ENCODE measurements around the gene SYTL3. TPM values are rescaled to one million over a fixed set of nuclear protein-coding genes. Genes with fewer than 3 reads are reported as not detected.
A peak's percentile ranks its signal among the peaks of the same experiment; 100 is the strongest.

Gene SYTL3
- total and polyA plus RNA-seq, 9 of the 15 experiments (the other 6 are each of a cell fraction or from before 2014, with no cell fraction given): 0.04 to 0.46 (median 0.17) TPM; not detected in 1

GRCh38 chr6:158631678-158632537 lies 17.9 kb upstream of the SYTL3 start (continued):
- TF ChIP-seq VEZF1 (CRISPR knock-in tag; IDR thresholded peaks at IDR 0.05): no peak
- no peak for TF ChIP-seq YBX1 (IDR thresholded peaks at IDR 0.05)
- TF ChIP-seq LCOR (CRISPR knock-in tag; IDR thresholded peaks at IDR 0.05): peak; percentile 70; the same call in 1 of the 2 replicates
- peak; percentile 97 for TF ChIP-seq JUN (IDR thresholded peaks at IDR 0.05; ENCODE audit: borderline replicate concordance, low read depth, low read length)
- TF ChIP-seq JUN (CRISPR knock-in tag; IDR thresholded peaks at IDR 0.05; ENCODE audit: borderline replicate concordance): peak; percentile 57; the same call in 1 of the 2 replicates
- TF ChIP-seq ZNF408 (CRISPR knock-in tag; IDR thresholded peaks at IDR 0.05; ENCODE audit: low read depth): no peak
- TF ChIP-seq SMARCE1 (IDR thresholded peaks at IDR 0.05): peak; percentile 86
- no peak for TF ChIP-seq FUS (optimal IDR thresholded peaks at IDR 0.05; ENCODE audit: low read depth, low read length)
- TF ChIP-seq NCOA6 (IDR thresholded peaks at IDR 0.05): no peak
- no peak for TF ChIP-seq PPARD (CRISPR knock-in tag; IDR thresholded peaks at IDR 0.05)
- TF ChIP-seq SIN3A (IDR thresholded peaks at IDR 0.05; ENCODE audit: borderline replicate concordance in 2 of 2, control insufficient read depth in 1 of 2, low read depth in 2 of 2, low read length in 2 of 2): no peak
- TF ChIP-seq UBTF (IDR thresholded peaks at IDR 0.05; ENCODE audit: borderline replicate concordance in 1 of 2, low read depth in 2 of 2, low read length in 2 of 2): no peak
- peak in 1 of 2 experiments; percentile 67; a peak in 2 of 4 replicates for TF ChIP-seq MNT (conservative IDR thresholded peaks at IDR 0.05)
- peak; percentile 62 for TF ChIP-seq CBFA2T2 (conservative IDR thresholded peaks at IDR 0.05)
- no peak for TF ChIP-seq RERE (CRISPR knock-in tag; IDR thresholded peaks at IDR 0.05; ENCODE audit: borderline replicate concordance)
- no peak for TF ChIP-seq PYGO2 (tag; IDR thresholded peaks at IDR 0.05)

Measured in K562 (cell line).